ENCODE results near the gene OTUD5. TPM values are rescaled to one million over a fixed set of nuclear protein-coding genes. Genes with fewer than 3 reads are reported as not detected.

The OTUD5 gene
- total RNA-seq, 2 donors from 2014 or later = 50.3 to 56.5 TPM

- peaks cover 19% of the 10 kb centered on the region for H3K4me1 Mint-ChIP-seq
- Histone ChIP-seq H3K27ac (ENCODE audit: low read depth, low read length) (no peak overlapping the region), H3K27me3 (ENCODE audit: control insufficient read depth, insufficient read depth, low read length, poor library complexity, severe bottlenecking) (no peaks in the 10 kb centered on the region), H3K9ac (ENCODE audit: extremely low read depth, low read length, poor library complexity, severe bottlenecking) (no peak overlapping the region), H3K4me3 (ENCODE audit: low read length) (no peak overlapping the region), H3K36me3 (ENCODE audit: control insufficient read depth, insufficient read depth, low read length) (peaks cover 35% of the 10 kb centered on the region), H3K4me1 (ENCODE audit: control insufficient read depth, insufficient read depth, low read length) (no peaks in the 10 kb centered on the region), H3K9me3 (ENCODE audit: control insufficient read depth, low read length) (no peaks in the 10 kb centered on the region)
- peak overlapping the region; percentile 64 for H3K27ac Mint-ChIP-seq
- H3K4me3 Mint-ChIP-seq = peak overlapping the region; percentile 90
- DNase-seq = no peak
- peaks cover 47% of the 10 kb centered on the region for H3K36me3 Mint-ChIP-seq (ENCODE audit: low read depth)
- TF ChIP-seq CTCF (conservative IDR thresholded peaks at IDR 0.05) = no peak
- peaks cover 59% of the 10 kb centered on the region for H3K9me3 Mint-ChIP-seq
- WGBS, 2 experiments (ENCODE audit: insufficient coverage in 1 of 2, insufficient read length in 1 of 2) = 94 to 100% methylated on average over 4 to 11 of the region's 13 CpGs
- no peaks in the 10 kb centered on the region for H3K27me3 Mint-ChIP-seq (ENCODE audit: insufficient read depth)
Observed at GRCh38 chrX:48914593-48915493, 42.6 kb downstream of the OTUD5 start.

GRCh38 chrX:48913605-48914366, 43.6 kb downstream of the OTUD5 start:
- no peak for DNase-seq
- peak overlapping the region; percentile 90 for H3K4me3 Mint-ChIP-seq

More at GRCh38 chrX:48913605-48914366, 43.6 kb downstream of the OTUD5 start:
- Histone ChIP-seq H3K4me1 (ENCODE audit: control insufficient read depth, insufficient read depth, low read length) (no peaks in the 10 kb centered on the region), H3K9me3 (ENCODE audit: control insufficient read depth, low read length) (no peaks in the 10 kb centered on the region), H3K9ac (ENCODE audit: extremely low read depth, low read length, poor library complexity, severe bottlenecking) (no peak overlapping the region), H3K4me3 (ENCODE audit: low read length) (no peak overlapping the region), H3K36me3 (ENCODE audit: control insufficient read depth, insufficient read depth, low read length) (peaks cover 39% of the 10 kb centered on the region), H3K27ac (ENCODE audit: low read depth, low read length) (no peak overlapping the region), H3K27me3 (ENCODE audit: control insufficient read depth, insufficient read depth, low read length, poor library complexity, severe bottlenecking) (no peaks in the 10 kb centered on the region)
- 80 to 95% methylated on average over 2 to 4 of the region's 5 CpGs for WGBS, 2 experiments (ENCODE audit: insufficient coverage in 1 of 2, insufficient read length in 1 of 2)
- Mint-ChIP-seq H3K27ac (no peak overlapping the region), H3K9me3 (peaks cover 56% of the 10 kb centered on the region), H3K36me3 (ENCODE audit: low read depth) (peaks cover 48% of the 10 kb centered on the region), H3K27me3 (ENCODE audit: insufficient read depth) (no peaks in the 10 kb centered on the region), H3K4me1 (peaks cover 16% of the 10 kb centered on the region)
- TF ChIP-seq CTCF (conservative IDR thresholded peaks at IDR 0.05) = no peak

All from endodermal cell (in vitro differentiated cells).